Trophoblast cell (in vitro differentiated cells and primary cell): ENCODE measurements around the gene MFSD6.

Experiments
- DNase-seq, 2 donors: peaks; one replicate each; pipeline ENCODE4 v3.0.0-alpha.2; 2016
- H2AFZ ChIP-seq: 2 replicates; pipeline ENCODE4 v1.6.1; 2013; ENCODE audit warnings: low read length, moderate library complexity, mild to moderate bottlenecking; ENCODE audit not compliant: insufficient read depth, poor library complexity
- H2AK5ac ChIP-seq: 2 replicates; pipeline ENCODE4 v1.6.1; 2013; ENCODE audit warnings: mild to moderate bottlenecking, low read length
- H2BK120ac ChIP-seq: 2 replicates; pipeline ENCODE4 v1.6.1; 2013; ENCODE audit warnings: low read length, mild to moderate bottlenecking, moderate library complexity; ENCODE audit not compliant: insufficient read depth, poor library complexity
- H2BK12ac ChIP-seq: 2 replicates; pipeline ENCODE4 v1.6.1; 2013; ENCODE audit warnings: mild to moderate bottlenecking, low read length, moderate library complexity
- H2BK5ac ChIP-seq: 2 replicates; pipeline ENCODE4 v1.6.1; 2013; ENCODE audit warnings: low read length, low read depth, moderate library complexity, mild to moderate bottlenecking; ENCODE audit not compliant: poor library complexity
- H3K14ac ChIP-seq: 2 replicates; pipeline ENCODE4 v1.6.1; 2013; ENCODE audit warnings: mild to moderate bottlenecking, low read length
- H3K18ac ChIP-seq: 2 replicates; pipeline ENCODE4 v1.6.1; 2013; ENCODE audit warnings: mild to moderate bottlenecking, low read length
- H3K23ac ChIP-seq: 2 replicates; pipeline ENCODE4 v1.6.1; 2013; ENCODE audit warnings: low read length
- H3K27ac ChIP-seq: 2 replicates; pipeline ENCODE4 v1.5.1; 2013; ENCODE audit warnings: low read depth, mild to moderate bottlenecking, inconsistent platforms, low read length, moderate library complexity
- H3K27me3 ChIP-seq: 2 replicates; pipeline ENCODE4 v1.6.1; 2013; ENCODE audit warnings: inconsistent platforms, mild to moderate bottlenecking, low read length, moderate library complexity; ENCODE audit not compliant: insufficient read depth
- H3K36me3 ChIP-seq, 2 experiments: 1 replicate in 1 of 2; 2 replicates in 1 of 2; pipeline ENCODE4 v1.6.1; 2013; ENCODE audit warnings: low read length in 2 of 2, mild to moderate bottlenecking in 2 of 2, moderate library complexity in 1 of 2; ENCODE audit not compliant: insufficient read depth in 2 of 2, control insufficient read depth in 1 of 2
- H3K4ac ChIP-seq: 2 replicates; pipeline ENCODE4 v1.6.1; 2013; ENCODE audit warnings: low read depth, mild to moderate bottlenecking, low read length, moderate library complexity
- H3K4me1 ChIP-seq, 2 experiments: 1 replicate in 1 of 2; 2 replicates in 1 of 2; pipeline ENCODE4 v1.6.1; 2013; ENCODE audit warnings: low read length in 2 of 2, mild to moderate bottlenecking in 2 of 2, moderate library complexity in 1 of 2; ENCODE audit not compliant: insufficient read depth in 2 of 2, control insufficient read depth in 1 of 2
- H3K4me2 ChIP-seq: 2 replicates; pipeline ENCODE4 v1.6.1; 2013; ENCODE audit warnings: inconsistent platforms, mild to moderate bottlenecking, low read length, moderate library complexity
- H3K4me3 ChIP-seq: 2 replicates; pipeline ENCODE4 v1.5.1; 2013; ENCODE audit warnings: mild to moderate bottlenecking, low read depth, low read length, inconsistent platforms
- H3K79me1 ChIP-seq: one replicate; pipeline ENCODE4 v1.6.1; 2013; ENCODE audit warnings: low read length
- H3K79me2 ChIP-seq: 2 replicates; pipeline ENCODE4 v1.6.1; 2013; ENCODE audit warnings: low read length, mild to moderate bottlenecking; ENCODE audit not compliant: control insufficient read depth, insufficient read depth, poor library complexity
- H3K9ac ChIP-seq: 2 replicates; pipeline ENCODE4 v1.6.1; 2013; ENCODE audit warnings: mild to moderate bottlenecking, low read length
- H3K9me3 ChIP-seq: 2 replicates; pipeline ENCODE4 v1.6.1; 2013; ENCODE audit warnings: low read depth, mild to moderate bottlenecking, control low read depth, inconsistent platforms, low read length; ENCODE audit not compliant: insufficient read depth
- H4K12ac ChIP-seq: 2 replicates; pipeline ENCODE4 v1.6.1; 2013; ENCODE audit warnings: low read depth, mild to moderate bottlenecking, low read length, moderate library complexity
- H4K8ac ChIP-seq: 2 replicates; pipeline ENCODE4 v1.6.1; 2013; ENCODE audit warnings: low read depth, mild to moderate bottlenecking, low read length, moderate library complexity
- H4K91ac ChIP-seq: one replicate; pipeline ENCODE4 v1.6.1; 2013; ENCODE audit warnings: low read depth, mild to moderate bottlenecking, low read length, moderate library complexity
- WGBS: extraction: QIAGEN DNeasy Blood & Tissue Kit; methylation state at CpG from one replicate; pipeline ENCODE4 v1.1.7; 2013; ENCODE audit warnings: missing lambda C conversion rate; ENCODE audit not compliant: insufficient read length, insufficient coverage; ENCODE audit errors: extremely low coverage; 5-methylcytosine and 5-hydroxymethylcytosine counted together

Gene MFSD6

DNA sequence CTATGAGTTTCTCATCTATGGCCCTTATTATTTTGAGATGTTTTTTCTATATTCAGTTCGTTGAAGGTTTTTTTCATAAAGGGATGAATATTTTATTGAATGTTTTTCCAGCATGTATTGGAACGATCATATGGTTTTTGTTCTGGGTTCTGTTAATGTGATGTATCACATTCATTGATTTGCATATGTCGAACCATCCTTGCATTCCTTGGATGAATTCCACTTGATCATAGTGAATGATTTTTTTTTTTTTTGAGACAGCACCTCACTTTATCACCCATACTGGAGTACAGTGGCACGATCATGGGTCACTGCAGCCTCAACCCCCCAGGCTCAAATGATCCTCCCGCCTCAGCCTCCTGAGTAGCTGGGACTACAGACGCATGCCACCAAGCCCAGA, 131.9 kb downstream of the MFSD6 start:
- Histone ChIP-seq H3K27ac (no peak overlapping the region), H3K23ac (no peak overlapping the region), H2BK12ac (no peak overlapping the region), H4K8ac (no peak overlapping the region), H3K9me3 (peaks cover 3% of the 10 kb centered on the region), H2AFZ (no peak overlapping the region), H3K79me2 (no peaks in the 10 kb centered on the region), H3K14ac (no peak overlapping the region), H3K27me3 (no peaks in the 10 kb centered on the region), H3K4ac (no peak overlapping the region), H3K4me1 (no peaks in the 10 kb centered on the region), H3K79me1 (no peaks in the 10 kb centered on the region), H4K91ac (no peak overlapping the region), H3K4me2 (no peak overlapping the region), H2BK5ac (no peak overlapping the region), H3K18ac (no peak overlapping the region), H3K4me3 (no peak overlapping the region), H2AK5ac (no peak overlapping the region), H3K36me3 (peaks cover 0 to 2% of the 10 kb centered on the region in 2 experiments), H3K9ac (no peak overlapping the region), H4K12ac (no peak overlapping the region), H2BK120ac (no peak overlapping the region)
- no peak for DNase-seq
- no CpG with 5 or more reads among the region's 6 CpGs for WGBS

DNA sequence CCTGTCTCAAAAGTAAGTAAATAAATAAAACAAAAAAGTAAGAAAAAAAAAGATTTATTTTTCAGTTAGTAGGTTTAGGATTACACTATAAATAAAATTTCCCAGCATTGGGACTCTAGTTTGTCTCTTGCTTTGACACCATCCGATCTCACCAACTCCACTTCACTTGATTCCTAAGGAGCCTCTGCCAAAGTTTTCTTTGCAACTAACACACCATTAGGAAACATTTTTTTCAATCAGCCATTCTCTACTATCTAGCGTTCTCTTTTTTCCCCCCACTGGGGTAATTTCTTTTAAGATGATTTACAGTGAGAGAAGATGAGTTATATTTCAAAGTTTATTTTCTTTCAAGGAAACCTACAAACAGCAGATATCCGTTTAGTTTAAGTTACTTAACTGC, 136.9 kb downstream of the MFSD6 start:
- no peak for DNase-seq
- no peak overlapping the region for H2BK12ac ChIP-seq
- H3K27me3 ChIP-seq: no peaks in the 10 kb centered on the region
- H3K18ac ChIP-seq: no peak overlapping the region
- no peak overlapping the region for H3K9ac ChIP-seq
- H3K27ac ChIP-seq: no peak overlapping the region
- H3K23ac ChIP-seq: no peak overlapping the region
- no peak overlapping the region for H2AFZ ChIP-seq
- H3K4ac ChIP-seq: no peak overlapping the region
- peaks cover 0 to 2% of the 10 kb centered on the region in 2 experiments for H3K36me3 ChIP-seq
- no CpG with 5 or more reads among the region's 3 CpGs for WGBS
- H4K8ac ChIP-seq: no peak overlapping the region
- H3K9me3 ChIP-seq: peaks cover 3% of the 10 kb centered on the region
- H3K4me3 ChIP-seq: no peak overlapping the region
- H3K4me1 ChIP-seq: no peaks in the 10 kb centered on the region
- no peak overlapping the region for H2BK120ac ChIP-seq
- H3K14ac ChIP-seq: no peak overlapping the region
- H4K12ac ChIP-seq: no peak overlapping the region
- H3K79me2 ChIP-seq: no peaks in the 10 kb centered on the region
- H2BK5ac ChIP-seq: no peak overlapping the region
- no peak overlapping the region for H2AK5ac ChIP-seq
- no peak overlapping the region for H3K4me2 ChIP-seq
- H4K91ac ChIP-seq: no peak overlapping the region
- no peaks in the 10 kb centered on the region for H3K79me1 ChIP-seq

DNA sequence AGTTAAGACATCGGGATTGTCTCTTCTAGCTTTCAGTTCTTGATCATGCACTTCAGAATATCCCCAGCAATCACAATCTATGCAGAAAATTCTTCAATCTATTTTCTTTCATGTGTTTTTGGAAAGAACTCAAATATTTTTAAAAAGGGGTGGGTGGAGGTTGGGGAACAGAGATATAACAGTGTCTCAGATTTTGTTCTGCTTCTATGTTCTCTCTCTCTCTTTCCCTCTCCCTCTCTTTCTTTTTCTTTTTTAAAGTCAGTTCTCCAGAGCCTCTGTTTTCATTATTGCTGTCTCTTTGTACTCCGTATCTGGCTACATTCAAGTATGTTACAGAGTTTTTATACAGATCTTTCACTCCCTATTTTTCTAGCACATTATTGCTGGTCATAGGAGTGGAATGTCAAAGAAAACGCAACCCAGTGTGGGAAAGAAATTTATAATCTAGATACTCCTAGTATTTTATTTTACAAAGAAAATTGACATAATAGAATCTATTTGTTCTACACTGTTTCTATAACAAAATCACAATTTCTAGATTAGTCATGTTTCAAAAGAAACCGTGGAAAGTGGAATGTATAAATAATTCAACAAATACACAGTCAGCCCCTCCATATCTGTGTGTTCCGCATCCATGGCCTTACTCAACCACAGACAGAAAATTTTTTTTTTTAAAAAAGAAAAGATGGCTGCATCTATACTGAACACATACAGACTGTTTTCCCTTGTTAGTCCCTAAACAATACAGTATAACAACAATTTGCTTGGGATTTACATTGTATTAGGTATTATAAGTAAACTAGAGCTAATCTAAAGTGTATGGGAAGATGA, 137.6 kb downstream of the MFSD6 start:
- DNase-seq: no peak
- Histone ChIP-seq H3K4me2 (no peak overlapping the region), H3K79me1 (no peaks in the 10 kb centered on the region), H2BK120ac (no peak overlapping the region), H3K4me3 (no peak overlapping the region), H4K8ac (no peak overlapping the region), H3K4ac (no peak overlapping the region), H3K27me3 (no peaks in the 10 kb centered on the region), H3K14ac (no peak overlapping the region), H3K27ac (no peak overlapping the region), H3K4me1 (no peaks in the 10 kb centered on the region), H2BK12ac (no peak overlapping the region), H3K18ac (no peak overlapping the region), H3K23ac (no peak overlapping the region), H4K91ac (no peak overlapping the region), H3K36me3 (no peaks in the 10 kb centered on the region), H2AK5ac (no peak overlapping the region), H3K9me3 (no peaks in the 10 kb centered on the region), H3K9ac (no peak overlapping the region), H2AFZ (no peak overlapping the region), H4K12ac (no peak overlapping the region), H2BK5ac (no peak overlapping the region), H3K79me2 (no peaks in the 10 kb centered on the region)
- no CpG with 5 or more reads among the region's 5 CpGs for WGBS

DNA sequence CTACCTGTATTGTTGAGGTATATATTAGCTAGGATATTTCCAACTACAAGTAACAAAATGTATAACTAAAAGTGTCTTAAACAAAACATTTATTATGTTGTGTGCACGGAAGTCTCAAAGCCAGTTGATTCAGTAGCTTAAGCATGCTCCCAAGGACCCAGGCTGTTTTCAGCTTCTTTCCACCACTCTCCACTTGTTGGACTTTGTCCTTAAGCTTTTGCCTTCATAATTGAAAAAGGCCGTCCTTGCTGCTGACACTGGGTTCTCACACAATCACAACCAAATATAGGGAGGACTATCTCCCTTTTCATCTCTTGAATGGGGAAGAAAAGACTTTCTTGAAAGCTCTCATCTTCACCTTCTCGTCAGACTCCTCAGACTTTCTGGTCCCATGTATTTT, 138.6 kb downstream of the MFSD6 start:
- Histone ChIP-seq H3K14ac (no peak overlapping the region), H3K27ac (no peak overlapping the region), H3K4ac (no peak overlapping the region), H4K91ac (no peak overlapping the region), H3K27me3 (no peaks in the 10 kb centered on the region), H3K79me2 (no peaks in the 10 kb centered on the region), H4K8ac (no peak overlapping the region), H3K4me1 (no peaks in the 10 kb centered on the region), H3K4me2 (no peak overlapping the region), H2BK120ac (no peak overlapping the region), H3K9me3 (no peaks in the 10 kb centered on the region), H3K4me3 (no peak overlapping the region), H3K9ac (no peak overlapping the region), H3K18ac (no peak overlapping the region), H3K23ac (no peak overlapping the region), H3K36me3 (no peaks in the 10 kb centered on the region), H3K79me1 (no peaks in the 10 kb centered on the region), H2BK5ac (no peak overlapping the region), H2BK12ac (no peak overlapping the region), H4K12ac (no peak overlapping the region), H2AK5ac (no peak overlapping the region), H2AFZ (no peak overlapping the region)
- no peak for DNase-seq
- WGBS: no CpG with 5 or more reads among the region's 3 CpGs
